ENCODE data around the gene CCDC194. TPM values are rescaled to one million over a fixed set of nuclear protein-coding genes. Genes with fewer than 3 reads are reported as not detected.

Gene CCDC194
- total RNA-seq, 1 experiment from 2014 or later = 0.37 TPM

DNA sequence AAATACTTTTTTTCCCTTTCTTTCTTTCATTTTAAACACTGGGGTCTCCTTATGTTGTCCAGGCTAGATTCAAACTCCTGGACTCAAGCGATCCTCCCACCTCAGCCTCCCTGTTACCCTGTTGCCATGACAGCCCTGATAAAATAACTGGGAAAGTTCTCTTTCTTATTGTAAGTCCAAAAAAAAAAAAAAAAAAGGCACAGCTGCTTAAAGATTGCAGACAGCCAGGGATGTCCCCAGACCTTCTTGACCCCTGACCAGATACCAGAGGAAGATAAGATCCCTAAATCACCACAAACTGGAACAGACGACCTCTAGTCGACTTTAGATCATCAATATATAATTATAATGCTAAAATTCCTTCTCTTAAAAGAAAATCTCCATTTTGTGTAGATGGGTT lies 24.7 kb upstream of the CCDC194 start (continued):
- TF ChIP-seq, protein P1, sequence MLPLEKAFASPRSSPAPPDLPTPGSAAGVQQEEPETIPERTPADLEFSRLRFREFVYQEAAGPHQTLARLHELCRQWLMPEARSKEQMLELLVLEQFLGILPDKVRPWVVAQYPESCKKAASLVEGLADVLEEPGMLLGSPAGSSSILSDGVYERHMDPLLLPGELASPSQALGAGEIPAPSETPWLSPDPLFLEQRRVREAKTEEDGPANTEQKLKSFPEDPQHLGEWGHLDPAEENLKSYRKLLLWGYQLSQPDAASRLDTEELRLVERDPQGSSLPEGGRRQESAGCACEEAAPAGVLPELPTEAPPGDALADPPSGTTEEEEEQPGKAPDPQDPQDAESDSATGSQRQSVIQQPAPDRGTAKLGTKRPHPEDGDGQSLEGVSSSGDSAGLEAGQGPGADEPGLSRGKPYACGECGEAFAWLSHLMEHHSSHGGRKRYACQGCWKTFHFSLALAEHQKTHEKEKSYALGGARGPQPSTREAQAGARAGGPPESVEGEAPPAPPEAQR (CRISPR knock-in tag; IDR thresholded peaks at IDR 0.05) = no peak

DNA sequence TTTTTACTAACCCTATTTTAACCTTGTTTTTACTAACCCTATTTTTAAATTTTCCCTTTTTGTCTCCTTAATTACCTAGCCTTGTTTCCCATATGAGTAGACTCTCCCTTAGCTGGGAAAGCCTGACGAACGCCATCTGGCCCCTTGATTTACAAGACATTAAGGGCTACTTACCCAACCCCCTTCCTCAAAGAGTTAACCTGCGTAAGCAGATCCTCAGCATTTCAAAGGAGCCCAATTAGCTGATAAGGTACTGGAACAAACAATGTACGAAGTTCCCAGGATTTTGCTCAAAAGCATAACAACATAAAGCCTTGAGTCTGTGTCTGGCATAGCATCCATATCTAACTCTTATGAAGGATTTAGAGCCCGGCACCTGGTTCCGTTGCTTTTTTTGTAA lies 21.1 kb upstream of the CCDC194 start:
- TF ChIP-seq FOXK1 (CRISPR knock-in tag; IDR thresholded peaks at IDR 0.05) (no peak), SOX15 (CRISPR knock-in tag; IDR thresholded peaks at IDR 0.05) (no peak), RORB (CRISPR knock-in tag; IDR thresholded peaks at IDR 0.05) (no peak)
- TF ChIP-seq, protein P2, sequence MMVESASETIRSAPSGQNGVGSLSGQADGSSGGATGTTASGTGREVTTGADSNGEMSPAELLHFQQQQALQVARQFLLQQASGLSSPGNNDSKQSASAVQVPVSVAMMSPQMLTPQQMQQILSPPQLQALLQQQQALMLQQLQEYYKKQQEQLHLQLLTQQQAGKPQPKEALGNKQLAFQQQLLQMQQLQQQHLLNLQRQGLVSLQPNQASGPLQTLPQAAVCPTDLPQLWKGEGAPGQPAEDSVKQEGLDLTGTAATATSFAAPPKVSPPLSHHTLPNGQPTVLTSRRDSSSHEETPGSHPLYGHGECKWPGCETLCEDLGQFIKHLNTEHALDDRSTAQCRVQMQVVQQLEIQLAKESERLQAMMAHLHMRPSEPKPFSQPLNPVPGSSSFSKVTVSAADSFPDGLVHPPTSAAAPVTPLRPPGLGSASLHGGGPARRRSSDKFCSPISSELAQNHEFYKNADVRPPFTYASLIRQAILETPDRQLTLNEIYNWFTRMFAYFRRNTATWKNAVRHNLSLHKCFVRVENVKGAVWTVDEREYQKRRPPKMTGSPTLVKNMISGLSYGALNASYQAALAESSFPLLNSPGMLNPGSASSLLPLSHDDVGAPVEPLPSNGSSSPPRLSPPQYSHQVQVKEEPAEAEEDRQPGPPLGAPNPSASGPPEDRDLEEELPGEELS (CRISPR knock-in tag; IDR thresholded peaks at IDR 0.05) = peak; percentile 42; the same call in 1 of the 2 replicates
- ChIA-PET CTCF (interaction anchor here (1.0 to 1.4 kb wide), 3 partner anchors 10 to 81 kb away, joined by 4 read pairs; partner anchors contain the start of gene BST2), POLR2A (interaction anchor here (0.7 kb wide), 1 partner anchor 12 kb away, joined by 5 read pairs; no protein-coding TSS in a partner anchor)
- 0 out of 2 replicates have a peak, but pooled peaks have one; percentile 11 for ATAC-seq
- Mint-ChIP-seq H3K27ac (peak overlapping the region; percentile 96), H3K9me3 (no peaks in the 10 kb centered on the region), H3K36me3 (no peaks in the 10 kb centered on the region), H3K4me1 (peaks cover 50% of the 10 kb centered on the region), H3K27me3 (ENCODE audit: low read depth) (peaks cover 31% of the 10 kb centered on the region), H3K4me3 (peak overlapping the region; percentile 76)
- DNase-seq (ENCODE audit: low spot score) = peak; percentile 50

DNA sequence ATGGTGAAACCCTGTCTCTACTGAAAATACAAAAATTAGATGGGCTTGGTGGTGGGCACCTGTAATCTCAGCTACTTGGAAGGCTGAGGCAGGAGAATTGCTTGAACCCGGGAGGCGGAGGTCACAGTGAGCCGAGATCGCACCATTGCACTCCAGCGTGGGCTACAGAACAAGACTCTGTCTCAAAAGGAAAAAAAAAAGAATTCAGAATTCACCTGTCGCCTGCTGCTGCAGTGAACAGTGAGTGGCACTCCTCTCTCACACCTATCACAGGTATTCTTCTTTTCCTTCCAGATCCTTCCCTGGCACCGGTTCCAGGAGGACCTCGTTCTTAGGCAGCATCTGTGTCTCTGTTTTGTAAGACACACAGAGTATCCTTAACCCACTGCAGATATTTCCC lies 20.1 kb upstream of the CCDC194 start:
- TF ChIP-seq ESRRA (CRISPR knock-in tag; IDR thresholded peaks at IDR 0.05; ENCODE audit: borderline replicate concordance) (no peak), ZNF416 (CRISPR knock-in tag; IDR thresholded peaks at IDR 0.05) (no peak)
- TF ChIP-seq, protein P3, sequence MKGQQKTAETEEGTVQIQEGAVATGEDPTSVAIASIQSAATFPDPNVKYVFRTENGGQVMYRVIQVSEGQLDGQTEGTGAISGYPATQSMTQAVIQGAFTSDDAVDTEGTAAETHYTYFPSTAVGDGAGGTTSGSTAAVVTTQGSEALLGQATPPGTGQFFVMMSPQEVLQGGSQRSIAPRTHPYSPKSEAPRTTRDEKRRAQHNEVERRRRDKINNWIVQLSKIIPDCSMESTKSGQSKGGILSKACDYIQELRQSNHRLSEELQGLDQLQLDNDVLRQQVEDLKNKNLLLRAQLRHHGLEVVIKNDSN (CRISPR knock-in tag; IDR thresholded peaks at IDR 0.05) = no peak
- TF ChIP-seq, protein P4, sequence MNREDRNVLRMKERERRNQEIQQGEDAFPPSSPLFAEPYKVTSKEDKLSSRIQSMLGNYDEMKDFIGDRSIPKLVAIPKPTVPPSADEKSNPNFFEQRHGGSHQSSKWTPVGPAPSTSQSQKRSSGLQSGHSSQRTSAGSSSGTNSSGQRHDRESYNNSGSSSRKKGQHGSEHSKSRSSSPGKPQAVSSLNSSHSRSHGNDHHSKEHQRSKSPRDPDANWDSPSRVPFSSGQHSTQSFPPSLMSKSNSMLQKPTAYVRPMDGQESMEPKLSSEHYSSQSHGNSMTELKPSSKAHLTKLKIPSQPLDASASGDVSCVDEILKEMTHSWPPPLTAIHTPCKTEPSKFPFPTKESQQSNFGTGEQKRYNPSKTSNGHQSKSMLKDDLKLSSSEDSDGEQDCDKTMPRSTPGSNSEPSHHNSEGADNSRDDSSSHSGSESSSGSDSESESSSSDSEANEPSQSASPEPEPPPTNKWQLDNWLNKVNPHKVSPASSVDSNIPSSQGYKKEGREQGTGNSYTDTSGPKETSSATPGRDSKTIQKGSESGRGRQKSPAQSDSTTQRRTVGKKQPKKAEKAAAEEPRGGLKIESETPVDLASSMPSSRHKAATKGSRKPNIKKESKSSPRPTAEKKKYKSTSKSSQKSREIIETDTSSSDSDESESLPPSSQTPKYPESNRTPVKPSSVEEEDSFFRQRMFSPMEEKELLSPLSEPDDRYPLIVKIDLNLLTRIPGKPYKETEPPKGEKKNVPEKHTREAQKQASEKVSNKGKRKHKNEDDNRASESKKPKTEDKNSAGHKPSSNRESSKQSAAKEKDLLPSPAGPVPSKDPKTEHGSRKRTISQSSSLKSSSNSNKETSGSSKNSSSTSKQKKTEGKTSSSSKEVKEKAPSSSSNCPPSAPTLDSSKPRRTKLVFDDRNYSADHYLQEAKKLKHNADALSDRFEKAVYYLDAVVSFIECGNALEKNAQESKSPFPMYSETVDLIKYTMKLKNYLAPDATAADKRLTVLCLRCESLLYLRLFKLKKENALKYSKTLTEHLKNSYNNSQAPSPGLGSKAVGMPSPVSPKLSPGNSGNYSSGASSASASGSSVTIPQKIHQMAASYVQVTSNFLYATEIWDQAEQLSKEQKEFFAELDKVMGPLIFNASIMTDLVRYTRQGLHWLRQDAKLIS (CRISPR knock-in tag; IDR thresholded peaks at IDR 0.05; ENCODE audit: borderline replicate concordance) = no peak
- TF ChIP-seq, protein P5, sequence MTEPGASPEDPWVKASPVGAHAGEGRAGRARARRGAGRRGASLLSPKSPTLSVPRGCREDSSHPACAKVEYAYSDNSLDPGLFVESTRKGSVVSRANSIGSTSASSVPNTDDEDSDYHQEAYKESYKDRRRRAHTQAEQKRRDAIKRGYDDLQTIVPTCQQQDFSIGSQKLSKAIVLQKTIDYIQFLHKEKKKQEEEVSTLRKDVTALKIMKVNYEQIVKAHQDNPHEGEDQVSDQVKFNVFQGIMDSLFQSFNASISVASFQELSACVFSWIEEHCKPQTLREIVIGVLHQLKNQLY (CRISPR knock-in tag; IDR thresholded peaks at IDR 0.05) = no peak
- ATAC-seq (no peak), DNase-seq (ENCODE audit: low spot score) (no peak)
- H3K27me3 Mint-ChIP-seq (ENCODE audit: low read depth) = peaks cover 31% of the 10 kb centered on the region
- no peaks in the 10 kb centered on the region for H3K36me3 Mint-ChIP-seq
- peaks cover 45% of the 10 kb centered on the region for H3K4me1 Mint-ChIP-seq
- ChIA-PET POLR2A (no interaction called here), CTCF (no interaction called here)
- H3K9me3 Mint-ChIP-seq = no peaks in the 10 kb centered on the region
- peak overlapping the region; percentile 96; the same call in 1 of the 2 replicates for H3K27ac Mint-ChIP-seq
- H3K4me3 Mint-ChIP-seq = no peak overlapping the region

DNA sequence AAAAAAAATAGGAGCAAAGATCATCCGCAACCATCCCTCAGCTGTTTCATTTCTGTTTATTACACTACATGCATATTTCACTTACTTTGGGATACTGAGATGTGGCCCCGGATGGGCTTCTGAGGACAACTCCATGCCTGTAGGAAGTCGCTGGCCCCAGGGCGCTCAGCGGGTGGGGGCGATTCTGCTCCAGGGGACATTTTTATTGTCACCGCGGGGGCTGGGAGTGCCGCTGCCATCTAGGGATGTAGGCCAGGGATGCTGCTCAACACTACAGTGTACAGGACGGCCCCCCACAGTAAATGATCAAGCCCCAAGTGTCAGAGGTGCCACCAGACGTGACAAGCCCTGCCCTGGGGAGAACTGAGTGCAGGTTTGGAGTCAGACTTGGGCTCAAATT lies 17.8 kb upstream of the CCDC194 start:
- ChIA-PET CTCF (interaction anchor here (0.8 to 2.1 kb wide), 6 partner anchors 8 to 120 kb away, joined by 3 to 8 read pairs (median 4); no protein-coding TSS in a partner anchor), POLR2A (interaction anchor here (0.6 to 1.1 kb wide), 2 partner anchors 8 to 56 kb away, joined by 3 to 4 read pairs; no protein-coding TSS in a partner anchor)
- no peak overlapping the region for H3K27ac Mint-ChIP-seq
- H3K4me1 Mint-ChIP-seq = peaks cover 43% of the 10 kb centered on the region
- H3K4me3 Mint-ChIP-seq = no peak overlapping the region
- no peak for ATAC-seq
- H3K27me3 Mint-ChIP-seq (ENCODE audit: low read depth) = peaks cover 23% of the 10 kb centered on the region
- DNase-seq (ENCODE audit: low spot score) = no peak
- H3K36me3 Mint-ChIP-seq = no peaks in the 10 kb centered on the region
- no peaks in the 10 kb centered on the region for H3K9me3 Mint-ChIP-seq
- no peak for TF ChIP-seq ATF1 (CRISPR knock-in tag; IDR thresholded peaks at IDR 0.05)
- TF ChIP-seq, protein P6, sequence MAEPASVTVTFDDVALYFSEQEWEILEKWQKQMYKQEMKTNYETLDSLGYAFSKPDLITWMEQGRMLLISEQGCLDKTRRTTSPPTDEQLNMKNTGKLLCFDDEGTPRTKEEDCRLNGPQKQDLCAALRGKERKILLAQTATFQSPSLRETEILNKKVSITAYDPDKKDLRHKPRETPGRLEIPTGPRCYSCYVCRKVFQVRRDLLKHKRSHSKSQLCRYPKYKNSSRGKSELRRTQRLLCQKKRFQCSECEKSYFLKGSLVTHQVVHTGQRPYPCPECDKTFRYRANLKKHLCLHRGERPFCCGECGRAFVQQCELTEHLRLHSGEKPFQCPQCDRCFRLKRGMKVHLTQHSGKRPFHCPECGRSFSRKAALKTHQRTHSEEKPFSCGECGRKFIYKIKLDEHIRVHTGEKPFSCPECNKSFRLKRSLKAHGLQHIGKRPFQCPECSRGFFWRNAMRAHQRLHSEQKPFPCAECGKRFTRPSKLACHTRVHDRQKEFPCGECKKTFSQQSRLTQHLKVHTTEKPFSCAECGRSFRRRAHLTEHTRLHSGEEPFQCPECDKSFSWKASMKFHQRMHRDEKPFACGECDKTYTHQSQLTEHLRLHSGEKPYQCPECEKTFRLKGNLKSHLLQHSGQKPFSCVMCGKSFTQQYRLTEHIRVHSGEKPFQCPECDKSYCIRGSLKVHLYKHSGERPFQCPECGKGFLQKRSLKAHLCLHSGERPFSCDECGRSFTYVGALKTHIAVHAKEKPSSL (CRISPR knock-in tag; conservative IDR thresholded peaks at IDR 0.05) = no peak
- TF ChIP-seq, protein P4 (CRISPR knock-in tag; IDR thresholded peaks at IDR 0.05; ENCODE audit: borderline replicate concordance) = no peak
- TF ChIP-seq PRRX2 (CRISPR knock-in tag; IDR thresholded peaks at IDR 0.05) = no peak
- no peak for TF ChIP-seq CREM (CRISPR knock-in tag; IDR thresholded peaks at IDR 0.05)
